Sigmoid colon (tissue), 7 donors: Measurements from ENCODE around the gene TNK2. TPM values are rescaled to one million over a fixed set of nuclear protein-coding genes. Genes with fewer than 3 reads are reported as not detected.

Experiments used
- DNase-seq: peaks from one replicate; pipeline ENCODE4 v3.0.0-alpha.2; 2019
- H3K27ac ChIP-seq, 4 donors: fragments of 200-600 bp; sonication (generic); one replicate each; pipeline ENCODE4 v1.5.1; 2016 to 2019; ENCODE audit warnings: mild to moderate bottlenecking in 1 of 4
- H3K27me3 ChIP-seq, 3 donors: fragments of 200-600 bp; sonication (generic); one replicate each; pipeline ENCODE4 v1.5.1; 2019; ENCODE audit warnings: mild to moderate bottlenecking in 1 of 3
- H3K36me3 ChIP-seq, 4 donors: fragments of 200-600 bp; sonication (generic); one replicate each; pipeline ENCODE4 v1.5.1; 2016 to 2019
- H3K4me1 ChIP-seq, 4 donors: fragments of 200-600 bp; sonication (generic); one replicate each; pipeline ENCODE4 v1.5.1; 2017 to 2019
- H3K4me3 ChIP-seq, 4 donors: fragments of 200-600 bp; sonication (generic); one replicate each; pipeline ENCODE4 v1.5.1; 2017 to 2019; ENCODE audit warnings: mild to moderate bottlenecking in 2 of 4, moderate library complexity in 1 of 4
- H3K9me3 ChIP-seq, 4 donors: fragments of 200-600 bp in 3 of 4; sonication (generic) in 3 of 4; one replicate each; pipeline versions ENCODE4 v1.5.1 to v1.6.1; 2013 to 2019
- CTCF ChIP-seq, 4 experiments: fragments of 450-650 bp in 3 of 4; fragments of 200-600 bp in 1 of 4; IDR thresholded peaks; one replicate each; pipeline ENCODE4 v1.5.1; 2016 to 2019; ENCODE audit warnings: antibody characterized with exemption in 4 of 4, mild to moderate bottlenecking in 3 of 4, moderate library complexity in 2 of 4
- EP300 ChIP-seq, 4 donors: sonication (generic); formaldehyde crosslinking; IDR thresholded peaks; one replicate each; pipeline ENCODE4 v1.6.1; 2017; ENCODE audit warnings: antibody characterized with exemption in 4 of 4
- POLR2A ChIP-seq, 2 donors: fragments of 450-650 bp; IDR thresholded peaks; one replicate each; pipeline ENCODE4 v1.6.1; 2016; ENCODE audit warnings: antibody characterized with exemption in 2 of 2, mild to moderate bottlenecking in 2 of 2, moderate library complexity in 2 of 2
- POLR2AphosphoS5 ChIP-seq, 4 donors: sonication (generic); formaldehyde crosslinking; IDR thresholded peaks; one replicate each; pipeline ENCODE4 v1.6.1; 2017; ENCODE audit warnings: antibody characterized with exemption in 4 of 4
- WGBS, 2 donors: extraction: QIAGEN DNeasy Blood & Tissue Kit; methylation state at CpG; one replicate each; pipeline ENCODE4 v1.1.7; 2013; 5-methylcytosine and 5-hydroxymethylcytosine counted together
- intact Hi-C: fragments of 100-400 bp; cut with DNase I; formaldehyde crosslinking; loops from one replicate; pipeline ENCODE4 v1.15.1; 2023
- polyA plus RNA-seq, 3 donors: library from polyadenylated mRNA; stranded (reverse); fragments of 200-250 nt; gene quantifications; one replicate each; pipeline ENCODE4 v1.2.3, GENCODE V29; 2013
- total RNA-seq, 4 donors: library from RNA; depleted of rRNA; stranded (reverse); fragments of >200 nt; gene quantifications; one replicate each; pipeline ENCODE4 v1.1.0, GENCODE V29; 2016
- donor health status: healthy with polysubstance abuse.
- donor health status: Bipolar disorder and iron deficiency.
- donor health status: healthy.

The TNK2 gene
- total and polyA plus RNA-seq, 7 donors = 8.4 to 44.0 (median 17.1) TPM

GRCh38 chr3:195835791-195836190 is 72.6 kb downstream of the TNK2 start:
- Histone ChIP-seq H3K27ac (no peak overlapping the region), H3K27me3 (peaks cover 0 to 7% (median 0%) of the 10 kb centered on the region in 3 donors), H3K9me3 (no peaks in the 10 kb centered on the region), H3K4me1 (no peaks in the 10 kb centered on the region), H3K36me3 (no peaks in the 10 kb centered on the region), H3K4me3 (no peak overlapping the region)
- TF ChIP-seq POLR2AphosphoS5 (IDR thresholded peaks at IDR 0.05) (no peak), CTCF (IDR thresholded peaks at IDR 0.05) (no peak), POLR2A (IDR thresholded peaks at IDR 0.05) (no peak), EP300 (IDR thresholded peaks at IDR 0.05) (no peak)
- 87% methylated on average over 14 of the region's 14 CpGs for WGBS, 2 donors
- no peak for DNase-seq
- intact Hi-C loops = no loop called here

GRCh38 chr3:195834675-195835583 is 73.4 kb downstream of the TNK2 start:
- no peaks in the 10 kb centered on the region for H3K4me1 ChIP-seq
- H3K9me3 ChIP-seq = no peaks in the 10 kb centered on the region
- 65 to 83% methylated on average over 29 of the region's 29 CpGs for WGBS, 2 donors
- H3K27me3 ChIP-seq = peaks cover 0 to 6% (median 0%) of the 10 kb centered on the region in 3 donors
- TF ChIP-seq CTCF (IDR thresholded peaks at IDR 0.05) (no peak), EP300 (IDR thresholded peaks at IDR 0.05) (no peak), POLR2A (IDR thresholded peaks at IDR 0.05) (no peak), POLR2AphosphoS5 (IDR thresholded peaks at IDR 0.05) (no peak)
- intact Hi-C loops = no loop called here
- no peak overlapping the region for H3K4me3 ChIP-seq
- no peak overlapping the region for H3K27ac ChIP-seq
- no peak for DNase-seq
- no peaks in the 10 kb centered on the region for H3K36me3 ChIP-seq

- H3K36me3 ChIP-seq = no peaks in the 10 kb centered on the region
- H3K27ac ChIP-seq = no peak overlapping the region
- WGBS, 2 donors = 16 to 70% methylated on average over 16 of the region's 16 CpGs
- H3K9me3 ChIP-seq = no peaks in the 10 kb centered on the region
- no peak overlapping the region for H3K4me3 ChIP-seq
- peaks cover 0 to 3% (median 2%) of the 10 kb centered on the region in 3 donors for H3K27me3 ChIP-seq
- no peaks in the 10 kb centered on the region for H3K4me1 ChIP-seq
- DNase-seq = no peak
- intact Hi-C loops = no loop called here
- TF ChIP-seq EP300 (IDR thresholded peaks at IDR 0.05) (no peak), POLR2A (IDR thresholded peaks at IDR 0.05) (no peak), CTCF (IDR thresholded peaks at IDR 0.05) (no peak), POLR2AphosphoS5 (IDR thresholded peaks at IDR 0.05) (no peak)
Measured at GRCh38 chr3:195829897-195830254, 78.5 kb downstream of the TNK2 start.

DNA sequence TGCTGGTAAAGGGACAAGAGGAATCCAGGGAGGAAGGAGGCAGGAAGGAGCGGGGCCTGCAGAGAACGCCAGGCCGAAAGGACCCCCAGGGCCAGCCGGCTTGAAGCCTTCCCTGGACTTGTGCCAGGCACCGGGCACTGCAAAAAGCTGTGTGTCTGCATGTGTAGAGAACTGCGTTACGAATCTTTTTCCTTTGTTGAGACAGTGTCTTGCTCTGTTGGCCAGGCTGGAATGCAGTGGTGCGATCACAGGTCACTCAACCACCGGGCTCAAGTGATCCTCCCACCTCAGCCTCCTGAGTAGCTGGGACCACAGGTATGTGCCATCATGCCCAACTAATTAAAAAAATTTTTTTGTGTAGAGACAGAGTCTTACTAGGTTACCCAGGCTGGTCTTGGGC is 79.6 kb downstream of the TNK2 start:
- H3K4me1 ChIP-seq = no peaks in the 10 kb centered on the region
- no peak overlapping the region for H3K4me3 ChIP-seq
- DNase-seq = no peak
- WGBS, 2 donors = 27 to 73% methylated on average over 9 of the region's 9 CpGs
- no peak overlapping the region for H3K27ac ChIP-seq
- TF ChIP-seq EP300 (IDR thresholded peaks at IDR 0.05) = no peak
- no peak for TF ChIP-seq POLR2AphosphoS5 (IDR thresholded peaks at IDR 0.05)
- no peak for TF ChIP-seq POLR2A (IDR thresholded peaks at IDR 0.05)
- TF ChIP-seq CTCF (IDR thresholded peaks at IDR 0.05) = no peak
- peaks cover 0 to 8% (median 2%) of the 10 kb centered on the region in 3 donors for H3K27me3 ChIP-seq
- no peaks in the 10 kb centered on the region for H3K36me3 ChIP-seq
- intact Hi-C loops = no loop called here
- no peaks in the 10 kb centered on the region for H3K9me3 ChIP-seq
